Lung (tissue), 12 donors: ENCODE measurements around the gene ST6GALNAC3. TPM values are rescaled to one million over a fixed set of nuclear protein-coding genes. Genes with fewer than 3 reads are reported as not detected.

Experiments used
- ATAC-seq: fragments of 200-7000 bp; cut with Tn5 transposase; one replicate; pipeline ENCODE4 v1.9.1; 2020; ENCODE audit warnings: moderate number of reproducible peaks; ENCODE audit not compliant: insufficient read depth, low FRiP score
- DNase-seq, 3 donors: peaks; one replicate each; pipeline ENCODE4 v3.0.0-alpha.2; 2013 to 2017
- H3K27ac ChIP-seq, 2 donors: one replicate each; pipeline ENCODE4 v1.5.1; 2013; ENCODE audit warnings: mild to moderate bottlenecking in 2 of 2, moderate library complexity in 2 of 2, control low read depth in 1 of 2, inconsistent platforms in 1 of 2, low read depth in 1 of 2, low read length in 1 of 2
- H3K27me3 ChIP-seq, 3 donors: one replicate each; pipeline ENCODE4 v1.5.1; 2013; ENCODE audit warnings: low read length in 2 of 3; ENCODE audit not compliant: control insufficient read depth in 3 of 3, insufficient read depth in 3 of 3
- H3K36me3 ChIP-seq, 4 donors: one replicate each; pipeline ENCODE4 v1.5.1; 2013; ENCODE audit warnings: low read length in 4 of 4, mild to moderate bottlenecking in 1 of 4, moderate library complexity in 1 of 4; ENCODE audit not compliant: control insufficient read depth in 4 of 4, insufficient read depth in 4 of 4
- H3K4me1 ChIP-seq, 5 donors: one replicate each; pipeline ENCODE4 v1.5.1; 2013; ENCODE audit warnings: low read length in 5 of 5, mild to moderate bottlenecking in 2 of 5, moderate library complexity in 1 of 5; ENCODE audit not compliant: control insufficient read depth in 5 of 5, insufficient read depth in 5 of 5
- H3K4me3 ChIP-seq: one replicate; pipeline ENCODE4 v1.5.1; 2013; ENCODE audit warnings: mild to moderate bottlenecking, control low read depth, moderate library complexity
- H3K9ac ChIP-seq, 2 donors: one replicate each; pipeline ENCODE4 v1.5.1; 2013; ENCODE audit warnings: low read length in 2 of 2, control low read depth in 1 of 2; ENCODE audit not compliant: insufficient read depth in 1 of 2
- H3K9me3 ChIP-seq, 4 donors: one replicate each; pipeline ENCODE4 v1.5.1; 2013; ENCODE audit warnings: low read length in 3 of 4, mild to moderate bottlenecking in 1 of 4, moderate library complexity in 1 of 4; ENCODE audit not compliant: control insufficient read depth in 4 of 4, insufficient read depth in 3 of 4
- CTCF ChIP-seq: IDR thresholded peaks from 2 replicates; pipeline ENCODE4 v1.5.1; 2012; ENCODE audit warnings: mild to moderate bottlenecking; ENCODE audit errors: control extremely low read depth, extremely low read depth
- WGBS, 2 donors: extraction: QIAGEN DNeasy Blood & Tissue Kit; methylation state at CpG; one replicate each; pipeline ENCODE4 v1.1.7; 2013; 5-methylcytosine and 5-hydroxymethylcytosine counted together
- polyA plus RNA-seq, 2 donors: library from polyadenylated mRNA; stranded (reverse); fragments of 200-250 nt; gene quantifications; one replicate each; pipeline ENCODE4 v1.2.1, GENCODE V29; 2013
- total RNA-seq, 2 donors: library from RNA; depleted of rRNA in 1 of 2; stranded (reverse); fragments of >200 nt in 1 of 2; gene quantifications; one replicate each; pipeline ENCODE4 v1.2.1, GENCODE V29; 2014 to 2021
- donor health status: control.
- donor health status: control.
- donor health status: Bipolar disorder and iron deficiency.
- donor health status: healthy.
- donor health status: DM: yes; HTN: yes; CAD: no.

The ST6GALNAC3 gene
- total and polyA plus RNA-seq, 4 donors, result 2.7 to 17.9 (median 12.2) TPM

- no peak for TF ChIP-seq CTCF
- peaks cover 0 to 14% (median 5%) of the 10 kb centered on the region in 5 donors for H3K4me1 ChIP-seq
- no peaks in the 10 kb centered on the region for H3K9me3 ChIP-seq
- ATAC-seq, result no peak
- peaks cover 0 to 11% (median under 1%) of the 10 kb centered on the region in 4 donors for H3K36me3 ChIP-seq
- H3K9ac ChIP-seq, result no peak overlapping the region
- no peak overlapping the region for H3K27ac ChIP-seq
- DNase-seq, result no peak
- H3K4me3 ChIP-seq, result no peak overlapping the region
- WGBS, 2 donors, result 87 to 95% methylated on average over 6 of the region's 6 CpGs
- H3K27me3 ChIP-seq, result no peaks in the 10 kb centered on the region
Observed at GRCh38 chr1:76129731-76130130, 55.2 kb downstream of the ST6GALNAC3 start.

DNA sequence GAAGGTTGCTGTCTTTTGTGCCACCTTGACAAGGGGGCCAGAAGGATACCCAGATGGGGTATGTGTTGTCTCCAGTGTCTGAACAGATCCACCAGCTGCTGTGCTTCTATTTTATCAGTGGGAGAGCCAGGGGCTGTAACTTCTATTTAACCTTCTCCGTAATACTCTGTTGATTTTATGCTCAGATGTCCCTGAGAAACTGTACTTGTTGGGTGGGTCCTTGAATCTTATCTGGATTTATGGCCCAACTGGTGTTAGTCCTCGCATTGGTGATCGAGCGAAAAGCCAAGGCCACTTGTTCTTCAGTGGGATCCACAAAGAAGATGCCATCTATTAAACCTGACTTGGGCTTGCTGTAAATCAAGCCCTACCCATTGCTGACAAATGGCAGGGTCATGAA, 56.4 kb downstream of the ST6GALNAC3 start:
- TF ChIP-seq CTCF, result no peak
- no peak overlapping the region for H3K4me3 ChIP-seq
- no peak for DNase-seq
- peaks cover 0 to 5% (median 0%) of the 10 kb centered on the region in 5 donors for H3K4me1 ChIP-seq
- WGBS, 2 donors, result 97 to 99% methylated on average over 4 of the region's 4 CpGs
- ATAC-seq, result no peak
- H3K27ac ChIP-seq, result no peak overlapping the region
- H3K9me3 ChIP-seq, result no peaks in the 10 kb centered on the region
- H3K27me3 ChIP-seq, result no peaks in the 10 kb centered on the region
- peaks cover 0 to 11% (median under 1%) of the 10 kb centered on the region in 4 donors for H3K36me3 ChIP-seq
- no peak overlapping the region for H3K9ac ChIP-seq

DNA sequence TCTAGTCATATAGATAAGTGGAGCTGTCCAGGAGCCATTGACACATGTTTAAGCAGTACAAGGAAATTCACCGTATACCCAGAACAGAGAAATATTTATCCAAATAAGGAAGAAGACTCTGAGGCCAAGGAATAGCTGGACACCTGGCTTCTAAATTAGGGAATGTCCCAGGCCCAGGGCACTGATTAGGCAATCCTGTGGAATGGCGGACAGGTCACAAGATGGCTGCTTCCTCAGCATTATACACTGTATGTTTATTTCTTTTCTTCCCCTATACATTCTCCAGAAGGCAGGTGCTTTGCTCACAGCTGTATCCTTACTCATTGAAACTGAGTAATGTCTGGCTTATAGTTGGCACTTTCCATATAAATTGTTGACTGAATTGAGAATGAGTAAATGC, 59.4 kb downstream of the ST6GALNAC3 start:
- no peak for TF ChIP-seq CTCF
- DNase-seq (no peak), ATAC-seq (no peak)
- no peaks in the 10 kb centered on the region for H3K4me1 ChIP-seq
- H3K9me3 ChIP-seq, result no peaks in the 10 kb centered on the region
- H3K27me3 ChIP-seq, result no peaks in the 10 kb centered on the region
- H3K36me3 ChIP-seq, result peaks cover 0 to 4% (median 0%) of the 10 kb centered on the region in 4 donors
- H3K4me3 ChIP-seq, result no peak overlapping the region
- WGBS, 2 donors, result 92 to 95% methylated on average over 2 of the region's 2 CpGs
- no peak overlapping the region for H3K27ac ChIP-seq
- no peak overlapping the region for H3K9ac ChIP-seq

DNA sequence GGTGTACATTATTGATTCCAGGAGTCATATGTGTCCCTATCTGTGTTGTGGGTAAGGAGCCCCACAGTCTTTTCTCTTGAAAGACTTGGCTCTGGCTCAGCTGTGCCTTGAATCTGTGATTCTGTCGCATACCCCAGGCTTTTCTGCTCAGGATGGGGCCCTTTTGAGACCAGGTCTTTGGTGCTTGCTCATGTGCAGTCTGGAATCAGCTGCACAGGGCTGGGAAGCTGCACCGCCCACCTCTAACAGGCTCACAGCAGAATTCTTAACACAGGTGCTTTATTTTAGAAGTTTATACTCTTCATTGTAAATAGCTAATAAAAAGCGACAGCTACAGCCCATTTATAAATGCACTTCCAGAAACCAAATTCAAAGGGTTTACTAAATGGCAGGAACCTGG, 61.3 kb downstream of the ST6GALNAC3 start:
- 92 to 99% methylated on average over 3 of the region's 3 CpGs for WGBS, 2 donors
- Histone ChIP-seq H3K27me3 (no peaks in the 10 kb centered on the region), H3K4me3 (no peak overlapping the region), H3K9ac (no peak overlapping the region), H3K4me1 (peaks cover 0 to 8% (median 0%) of the 10 kb centered on the region in 5 donors), H3K9me3 (no peaks in the 10 kb centered on the region), H3K36me3 (no peaks in the 10 kb centered on the region), H3K27ac (no peak overlapping the region)
- TF ChIP-seq CTCF, result no peak
- ATAC-seq (no peak), DNase-seq (no peak)
